Measurements from ENCODE around the gene PRRT1B. TPM values are rescaled to one million over a fixed set of nuclear protein-coding genes. Genes with fewer than 3 reads are reported as not detected.
A peak's percentile ranks its signal among the peaks of the same experiment; 100 is the strongest.

Gene PRRT1B
- polyA plus RNA-seq, 3 donors, result not detected

DNA sequence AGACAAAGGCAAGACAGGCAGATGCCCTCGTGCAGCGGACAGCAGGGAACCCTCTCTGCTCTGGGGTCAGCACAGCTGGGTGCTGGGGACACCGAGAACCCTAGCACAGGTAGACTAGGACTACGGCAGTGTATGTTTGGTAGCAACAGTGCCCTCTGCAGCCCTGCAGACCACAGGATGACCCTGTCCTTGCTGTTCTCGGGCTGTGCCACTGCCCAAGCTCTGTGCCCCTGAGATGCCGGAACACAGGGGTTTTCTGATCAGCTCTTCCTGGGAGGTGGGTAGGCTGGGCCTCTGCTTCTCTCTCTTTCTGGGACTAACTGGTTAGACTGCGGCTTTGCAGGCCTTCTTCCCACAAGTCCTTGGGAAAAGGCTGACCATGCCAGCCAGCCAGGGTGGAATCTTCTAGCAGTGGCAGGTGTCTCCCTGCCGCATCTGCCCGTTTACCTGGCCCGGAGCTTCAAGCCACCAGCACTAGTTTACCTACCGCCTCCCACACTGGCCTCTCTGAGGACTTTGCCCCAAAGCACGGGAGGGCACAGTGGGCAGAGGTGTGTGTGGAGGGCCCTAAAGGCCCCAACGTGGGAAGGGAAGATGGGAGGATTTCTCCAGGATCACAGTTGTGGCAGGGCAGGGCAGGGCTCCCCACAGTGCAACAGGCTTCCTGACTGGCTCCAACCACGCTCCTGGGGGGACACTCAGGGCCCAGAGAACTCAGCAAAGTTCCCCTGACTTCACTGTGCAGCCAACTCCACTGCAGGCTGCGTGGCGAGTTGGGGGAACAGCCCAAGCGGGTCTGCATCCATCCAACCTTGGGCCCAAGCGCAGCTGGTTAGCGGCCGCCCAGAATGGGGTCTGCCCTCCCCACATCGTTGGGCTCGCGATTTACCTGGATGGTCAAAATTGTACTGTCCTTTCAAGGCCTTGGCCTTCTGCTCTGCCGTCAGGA is 15.5 kb upstream of the PRRT1B start:
- no peaks in the 10 kb centered on the region for H4K20me1 ChIP-seq (ENCODE audit: insufficient read depth, low read length)
- peak overlapping the region; percentile 87 for H3K9ac ChIP-seq (ENCODE audit: insufficient read depth, low read length, poor library complexity, severe bottlenecking)
- Mint-ChIP-seq H3K36me3 (peaks cover 35 to 47% of the 10 kb centered on the region in 2 donors), H3K27ac (peak overlapping the region in 5 of 7 donors; percentile 57 to 82 (median 72)), H3K4me3 (peak overlapping the region; percentile 77 to 84), H3K27me3 (ENCODE audit: low read depth in 3 of 3) (peaks cover 2 to 6% (median 5%) of the 10 kb centered on the region in 3 donors), H3K4me1 (peaks cover 11% of the 10 kb centered on the region), H3K9me3 (no peaks in the 10 kb centered on the region)
- H3K9me3 ChIP-seq (replicated peaks in 1 of 2; ENCODE audit: control insufficient read depth in 1 of 2, insufficient read depth in 1 of 2, low read length in 2 of 2), result no peaks in the 10 kb centered on the region
- TF ChIP-seq, protein P1, sequence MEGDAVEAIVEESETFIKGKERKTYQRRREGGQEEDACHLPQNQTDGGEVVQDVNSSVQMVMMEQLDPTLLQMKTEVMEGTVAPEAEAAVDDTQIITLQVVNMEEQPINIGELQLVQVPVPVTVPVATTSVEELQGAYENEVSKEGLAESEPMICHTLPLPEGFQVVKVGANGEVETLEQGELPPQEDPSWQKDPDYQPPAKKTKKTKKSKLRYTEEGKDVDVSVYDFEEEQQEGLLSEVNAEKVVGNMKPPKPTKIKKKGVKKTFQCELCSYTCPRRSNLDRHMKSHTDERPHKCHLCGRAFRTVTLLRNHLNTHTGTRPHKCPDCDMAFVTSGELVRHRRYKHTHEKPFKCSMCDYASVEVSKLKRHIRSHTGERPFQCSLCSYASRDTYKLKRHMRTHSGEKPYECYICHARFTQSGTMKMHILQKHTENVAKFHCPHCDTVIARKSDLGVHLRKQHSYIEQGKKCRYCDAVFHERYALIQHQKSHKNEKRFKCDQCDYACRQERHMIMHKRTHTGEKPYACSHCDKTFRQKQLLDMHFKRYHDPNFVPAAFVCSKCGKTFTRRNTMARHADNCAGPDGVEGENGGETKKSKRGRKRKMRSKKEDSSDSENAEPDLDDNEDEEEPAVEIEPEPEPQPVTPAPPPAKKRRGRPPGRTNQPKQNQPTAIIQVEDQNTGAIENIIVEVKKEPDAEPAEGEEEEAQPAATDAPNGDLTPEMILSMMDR (IDR thresholded peaks at IDR 0.05), result no peak
- DNase-seq, result no peak
- H3K27me3 ChIP-seq (ENCODE audit: control insufficient read depth in 2 of 2, insufficient read depth in 2 of 2, low read length in 2 of 2), result no peaks in the 10 kb centered on the region
- peak overlapping the region; percentile 98 for H2AFZ ChIP-seq (ENCODE audit: insufficient read depth, low read depth, low read length, poor library complexity, severe bottlenecking)
- intact Hi-C loops (cut with micrococcal nuclease), result no loop called here
- peak overlapping the region in 1 of 2 donors; percentile 78 for H3K27ac ChIP-seq (ENCODE audit: low read depth in 1 of 2, low read length in 2 of 2)
- peaks cover 12% of the 10 kb centered on the region for H3K79me2 ChIP-seq (ENCODE audit: insufficient read depth, low read length)
- H3K36me3 ChIP-seq (replicated peaks in 1 of 2; ENCODE audit: control insufficient read depth in 1 of 2, insufficient read depth in 2 of 2, low read length in 2 of 2), result peaks cover 39 to 50% of the 10 kb centered on the region in 2 donors
- peaks cover 13 to 18% of the 10 kb centered on the region in 2 donors for H3K4me1 ChIP-seq (ENCODE audit: control insufficient read depth in 1 of 2, insufficient read depth in 2 of 2, low read length in 2 of 2)
- WGBS (ENCODE audit: insufficient coverage), result 73% methylated on average over 23 of the region's 24 CpGs
- H3K4me3 ChIP-seq (replicated peaks in 1 of 3; ENCODE audit: low read depth in 2 of 3, low read length in 3 of 3), result peak overlapping the region; percentile 52 to 88 (median 88)
- H3K4me2 ChIP-seq (replicated peaks; ENCODE audit: extremely low read depth, low read length, poor library complexity, severe bottlenecking), result peak overlapping the region; percentile 92

DNA sequence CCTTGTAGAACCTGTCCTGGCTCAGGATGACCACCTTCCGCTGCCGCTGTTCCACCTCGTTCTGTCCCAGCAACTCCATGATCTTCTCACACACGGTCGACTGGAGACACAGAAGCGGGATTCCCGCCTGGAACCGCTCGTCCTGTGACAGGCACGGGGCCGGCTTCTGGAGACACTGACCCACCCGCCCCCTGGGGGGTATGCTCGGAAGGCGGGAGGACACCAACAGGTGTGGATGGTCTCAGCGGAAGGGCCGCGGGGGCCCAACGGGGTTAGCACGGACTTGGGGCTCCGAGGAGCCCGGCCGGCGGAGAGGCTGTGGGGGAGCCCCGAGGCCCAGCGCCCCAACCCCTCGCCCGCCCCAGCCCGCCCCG is 14.8 kb upstream of the PRRT1B start:
- Mint-ChIP-seq H3K9me3 (no peaks in the 10 kb centered on the region), H3K27ac (peak overlapping the region in 6 of 7 donors; percentile 45 to 82 (median 69)), H3K27me3 (ENCODE audit: low read depth in 3 of 3) (peaks cover 0 to 6% (median 5%) of the 10 kb centered on the region in 3 donors), H3K4me1 (peaks cover 11% of the 10 kb centered on the region), H3K36me3 (peaks cover 31 to 42% of the 10 kb centered on the region in 2 donors), H3K4me3 (peak overlapping the region; percentile 77 to 84)
- TF ChIP-seq, protein P1 (IDR thresholded peaks at IDR 0.05), result peak; percentile 29
- Histone ChIP-seq H3K9me3 (replicated peaks in 1 of 2; ENCODE audit: control insufficient read depth in 1 of 2, insufficient read depth in 1 of 2, low read length in 2 of 2) (no peaks in the 10 kb centered on the region), H3K27ac (ENCODE audit: low read depth in 1 of 2, low read length in 2 of 2) (peak overlapping the region in 1 of 2 donors; percentile 78), H3K79me2 (ENCODE audit: insufficient read depth, low read length) (peaks cover 12% of the 10 kb centered on the region), H3K9ac (ENCODE audit: insufficient read depth, low read length, poor library complexity, severe bottlenecking) (peak overlapping the region; percentile 87), H3K4me1 (ENCODE audit: control insufficient read depth in 1 of 2, insufficient read depth in 2 of 2, low read length in 2 of 2) (peaks cover 13 to 18% of the 10 kb centered on the region in 2 donors), H4K20me1 (ENCODE audit: insufficient read depth, low read length) (no peaks in the 10 kb centered on the region), H3K27me3 (ENCODE audit: control insufficient read depth in 2 of 2, insufficient read depth in 2 of 2, low read length in 2 of 2) (no peaks in the 10 kb centered on the region), H3K36me3 (replicated peaks in 1 of 2; ENCODE audit: control insufficient read depth in 1 of 2, insufficient read depth in 2 of 2, low read length in 2 of 2) (peaks cover 34 to 43% of the 10 kb centered on the region in 2 donors), H2AFZ (ENCODE audit: insufficient read depth, low read depth, low read length, poor library complexity, severe bottlenecking) (peak overlapping the region; percentile 98), H3K4me2 (replicated peaks; ENCODE audit: extremely low read depth, low read length, poor library complexity, severe bottlenecking) (peak overlapping the region; percentile 92), H3K4me3 (replicated peaks in 1 of 3; ENCODE audit: low read depth in 2 of 3, low read length in 3 of 3) (peak overlapping the region; percentile 52 to 88 (median 88))
- intact Hi-C loops (cut with micrococcal nuclease), result no loop called here
- WGBS (ENCODE audit: insufficient coverage), result 8% methylated on average over 28 of the region's 29 CpGs
- peak in 1 of 3 donors; percentile 1 for DNase-seq
